HepG2 (cell line): ENCODE results near the gene VAC14. TPM values are rescaled to one million over a fixed set of nuclear protein-coding genes. Genes with fewer than 3 reads are reported as not detected.

Experiments used
- GFI1 ChIP-seq: sonication (generic); formaldehyde crosslinking; IDR thresholded peaks from 2 replicates; pipeline ENCODE4 v1.5.0; 2020; ENCODE audit warnings: missing genetic modification reagents, mild to moderate bottlenecking, borderline replicate concordance
- KAT7 ChIP-seq: IDR thresholded peaks from 2 replicates; pipeline ENCODE4 v1.6.1; 2018; ENCODE audit warnings: borderline replicate concordance, missing compliant biosample characterization
- MTA1 ChIP-seq: sonication (generic); formaldehyde crosslinking; IDR thresholded peaks from 2 replicates; pipeline ENCODE4 v1.4.0; 2020; ENCODE audit warnings: missing genetic modification reagents, mild to moderate bottlenecking, borderline replicate concordance
- NFAT5 ChIP-seq: sonication (generic); formaldehyde crosslinking; IDR thresholded peaks from 2 replicates; pipeline ENCODE4 v1.4.0; 2020; ENCODE audit warnings: missing genetic modification reagents
- THAP9 ChIP-seq: sonication (generic); formaldehyde crosslinking; IDR thresholded peaks from 2 replicates; pipeline ENCODE4; 2020; ENCODE audit warnings: missing genetic modification reagents, mild to moderate bottlenecking, borderline replicate concordance
- ZFP36 ChIP-seq: fragments of 150-350 bp; IDR thresholded peaks from 2 replicates; pipeline ENCODE4 v1.6.1; 2018; ENCODE audit warnings: borderline replicate concordance, low read length, low read depth; ENCODE audit not compliant: partially characterized antibody
- ZNF609 ChIP-seq: sonication (generic); formaldehyde crosslinking; IDR thresholded peaks from 2 replicates; pipeline ENCODE4 v1.4.0; 2020; ENCODE audit warnings: mild to moderate bottlenecking, missing genetic modification reagents, borderline replicate concordance
- ZUFSP ChIP-seq: sonication (generic); formaldehyde crosslinking; IDR thresholded peaks from 2 replicates; pipeline ENCODE4 v1.9.0; 2021; ENCODE audit warnings: missing genetic modification reagents, mild to moderate bottlenecking, borderline replicate concordance
- polyA plus RNA-seq, 8 experiments: library from polyadenylated mRNA; depleted of rRNA in 3 of 8; stranded (reverse) in 7 of 8; unstranded in 1 of 8; fragments of >200 nt; fragmentation: Illumina TruSeq in 4 of 8; extraction: Trizol in 4 of 8; gene quantifications; 2 replicates each; pipeline versions ENCODE4 v1.2.1 to v1.2.3, GENCODE V29; 2011 to 2016; ENCODE audit warnings: low read depth in 4 of 8, missing spikeins in 1 of 8, mixed read lengths in 1 of 8; ENCODE audit not compliant: insufficient read depth in 1 of 8
- total RNA-seq, 5 experiments: library from RNA; depleted of rRNA; stranded (reverse); fragments of >200 nt; fragmentation: Illumina TruSeq; extraction: Trizol; gene quantifications; 2 replicates each; pipeline ENCODE4 v1.2.3, GENCODE V29; 2016; ENCODE audit warnings: low read depth in 1 of 5

Gene VAC14
- total and polyA plus RNA-seq, 2 of the 13 experiments (the other 11 are each of a cell fraction or from before 2014, with no cell fraction given), result 23.5 to 24.6 TPM

GRCh38 chr16:70711211-70712031 lies 89.5 kb downstream of the VAC14 start (continued):
- TF ChIP-seq NFAT5 (CRISPR knock-in tag), result 0 out of 2 replicates have a peak, but pooled peaks have one; percentile 19
- TF ChIP-seq ZUFSP (CRISPR knock-in tag), result no peak
- peak; percentile 65 for TF ChIP-seq ZFP36
- peak; percentile 56; the same call in 1 of the 2 replicates for TF ChIP-seq GFI1 (CRISPR knock-in tag)
- TF ChIP-seq KAT7 (CRISPR knock-in tag), result peak; percentile 72; the same call in 1 of the 2 replicates
- TF ChIP-seq THAP9 (CRISPR knock-in tag), result peak; percentile 61; the same call in 1 of the 2 replicates
- peak; percentile 82; the same call in 1 of the 2 replicates for TF ChIP-seq MTA1 (CRISPR knock-in tag)
- peak; percentile 70 for TF ChIP-seq ZNF609 (CRISPR knock-in tag)
